ENCODE measurements around the gene SIDT2.
A peak's percentile ranks its signal among the peaks of the same experiment; 100 is the strongest.
"Not testable (repeated sequence)": the region's sequence is repeated elsewhere in the genome, so short reads cannot be mapped to it uniquely, and the experiment has no call there.

The SIDT2 gene

DNA sequence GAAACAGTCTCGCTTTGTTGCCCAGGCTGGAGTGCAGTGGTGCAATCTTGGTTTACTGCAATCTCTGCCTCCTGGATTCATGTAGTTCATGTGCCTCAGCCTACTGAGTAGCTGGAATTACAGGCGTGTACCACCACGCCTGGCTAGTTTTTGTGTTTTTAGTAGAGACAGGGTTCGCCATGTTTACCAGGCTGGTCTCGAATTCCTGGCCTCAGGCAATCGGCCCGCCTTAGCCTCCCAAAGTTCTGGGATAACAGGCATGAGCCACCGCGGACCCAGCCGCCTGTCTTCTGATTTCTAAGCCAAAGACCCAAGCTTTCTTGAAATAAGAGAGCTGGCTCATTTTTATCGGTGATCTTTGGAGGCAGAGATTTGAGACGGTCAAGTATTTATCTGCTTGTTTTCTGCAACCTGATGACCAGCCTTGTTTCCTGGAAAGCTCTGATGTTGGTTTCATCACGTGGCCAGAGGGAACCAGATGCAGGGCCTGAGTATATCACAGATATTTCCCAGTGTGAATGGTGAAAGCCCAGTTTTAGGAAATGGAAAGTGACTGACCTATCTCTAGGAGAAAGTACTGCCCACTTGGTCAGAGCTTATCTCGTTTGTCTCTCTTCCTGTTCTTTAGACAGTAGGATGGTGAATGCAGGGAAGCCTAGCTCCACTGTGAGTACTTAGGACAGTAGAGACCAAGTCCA is 5.7 kb upstream of the SIDT2 start:
- DNase-seq = no peak

GRCh38 chr11:117175104-117175503 is 3.4 kb upstream of the SIDT2 start:
- DNase-seq = no peak

GRCh38 chr11:117175781-117176180 is 2.8 kb upstream of the SIDT2 start:
- DNase-seq = no peak

- DNase-seq = no peak
Measured at GRCh38 chr11:117176186-117176585, 2.4 kb upstream of the SIDT2 start.

GRCh38 chr11:117177534-117178209 is 871 bp upstream of the SIDT2 start:
- no peak for DNase-seq

DNA sequence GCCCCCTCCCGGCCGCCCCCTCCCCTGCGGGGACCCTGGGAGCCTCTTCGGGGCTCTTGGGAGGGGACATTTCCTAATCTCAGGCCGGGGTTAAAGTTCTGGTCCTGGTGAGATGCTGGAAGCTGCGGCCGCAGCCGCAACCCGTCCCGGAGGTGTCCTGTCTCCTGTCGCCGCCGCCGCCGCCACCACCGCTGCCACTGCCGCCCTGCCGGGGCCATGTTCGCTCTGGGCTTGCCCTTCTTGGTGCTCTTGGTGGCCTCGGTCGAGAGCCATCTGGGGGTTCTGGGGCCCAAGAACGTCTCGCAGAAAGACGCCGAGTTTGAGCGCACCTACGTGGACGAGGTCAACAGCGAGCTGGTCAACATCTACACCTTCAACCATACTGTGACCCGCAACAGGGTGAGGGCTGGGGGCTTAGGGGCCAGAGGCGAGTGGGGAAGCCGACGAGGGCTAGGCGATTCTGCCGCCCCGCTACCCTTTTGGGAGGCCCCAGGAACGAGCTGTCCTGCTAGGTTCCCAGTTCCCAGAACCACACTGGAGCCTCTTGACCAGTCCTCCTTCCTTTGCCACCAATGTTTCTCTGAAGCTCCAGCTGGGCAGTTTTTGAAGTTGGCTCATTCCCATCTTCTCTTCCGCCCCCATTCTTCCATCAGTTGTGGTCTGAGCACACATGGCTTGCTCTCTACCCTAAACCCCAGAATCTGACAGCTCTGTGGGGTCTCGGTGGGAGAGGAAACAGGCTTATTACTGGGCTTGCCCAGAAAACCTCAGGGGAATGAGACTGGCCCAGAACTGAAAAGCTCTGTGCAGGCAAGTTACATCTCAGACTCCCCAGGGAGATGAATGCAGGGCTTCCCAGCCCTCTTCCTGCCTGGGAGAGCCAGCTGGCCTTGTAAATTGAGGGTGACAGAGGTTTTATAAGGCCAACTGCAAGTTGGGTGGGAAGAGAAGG is 781 bp downstream of the SIDT2 start:
- peak in 4 of 5 experiments; percentile 21 to 61 (median 43) for DNase-seq

- no peak for DNase-seq
Measured at GRCh38 chr11:117180020-117180419, 1.5 kb downstream of the SIDT2 start.

GRCh38 chr11:117180661-117181585 is 2.4 kb downstream of the SIDT2 start:
- peak in 4 of 5 experiments; percentile 21 to 89 (median 38) for DNase-seq

GRCh38 chr11:117181586-117182550 is 3.3 kb downstream of the SIDT2 start:
- no peak for DNase-seq

DNA sequence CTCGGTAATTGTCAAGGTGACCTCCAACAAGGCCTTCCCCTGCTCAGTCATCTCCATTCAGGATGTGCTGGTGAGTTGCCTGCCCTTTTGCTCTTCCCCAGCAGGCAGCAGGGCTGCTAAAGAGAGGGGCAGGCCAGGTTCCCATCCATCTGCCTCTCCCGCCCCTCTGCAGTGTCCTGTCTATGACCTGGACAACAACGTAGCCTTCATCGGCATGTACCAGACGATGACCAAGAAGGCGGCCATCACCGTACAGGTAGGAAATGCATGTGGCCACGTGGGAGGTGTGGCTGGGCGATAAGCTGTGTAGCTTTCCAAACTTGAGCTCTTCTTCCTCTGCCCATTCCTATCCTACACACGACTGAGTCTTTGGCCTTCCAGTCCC is 4.0 kb downstream of the SIDT2 start:
- no peak for DNase-seq

- not testable (repeated sequence) for DNase-seq
Measured at GRCh38 chr11:117183178-117183577, 4.6 kb downstream of the SIDT2 start.

GRCh38 chr11:117183724-117184349 is 5.3 kb downstream of the SIDT2 start:
- no peak for DNase-seq

DNA sequence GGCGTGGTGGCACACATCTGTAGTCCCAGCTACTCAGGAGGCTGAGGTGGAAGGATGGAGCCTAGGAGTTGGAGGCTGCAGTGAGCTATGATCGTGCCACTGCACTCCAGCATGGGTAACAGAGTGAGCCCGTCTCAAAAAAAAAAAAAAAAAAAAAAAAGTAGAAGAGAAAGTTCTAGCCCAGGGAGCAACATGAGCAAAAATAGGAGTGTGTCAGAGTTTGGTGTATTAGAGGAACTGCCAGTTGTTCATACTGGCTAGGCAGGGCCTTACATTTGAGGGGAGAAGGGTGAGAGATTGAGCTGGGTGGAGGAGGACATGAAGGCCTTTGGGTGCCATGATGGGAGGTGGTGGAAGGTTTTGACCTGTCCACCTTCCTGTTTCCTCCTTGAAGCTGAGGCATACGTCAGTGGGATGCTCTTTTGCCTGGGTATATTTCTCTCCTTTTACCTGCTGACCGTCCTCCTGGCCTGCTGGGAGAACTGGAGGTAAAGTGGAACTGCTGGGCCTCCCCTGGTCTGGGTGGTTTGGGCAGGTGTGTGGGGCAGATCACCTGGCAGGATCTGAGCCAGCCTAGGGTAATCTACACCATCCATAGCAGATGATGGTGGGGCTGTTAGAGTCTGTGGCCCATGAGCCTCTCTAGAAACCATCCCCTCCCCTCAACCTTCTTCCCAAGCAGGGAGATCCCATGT is 7.3 kb downstream of the SIDT2 start:
- DNase-seq = no peak

DNA sequence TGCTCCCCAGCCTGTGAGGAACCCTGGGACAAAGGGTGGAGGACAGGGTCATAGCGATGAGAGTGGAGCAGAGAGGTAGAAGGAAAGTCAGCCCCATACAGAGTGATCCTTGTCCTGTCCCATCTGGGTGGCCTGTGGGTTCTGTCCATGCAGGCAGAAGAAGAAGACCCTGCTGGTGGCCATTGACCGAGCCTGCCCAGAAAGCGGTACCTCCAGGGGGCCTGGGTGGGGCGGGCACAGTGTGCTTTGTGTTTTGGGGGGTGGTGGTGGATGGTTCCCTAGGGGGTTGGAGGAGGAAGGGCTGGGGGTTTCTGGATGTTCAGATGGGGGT is 7.9 kb downstream of the SIDT2 start:
- no peak for DNase-seq

- DNase-seq = no peak
Measured at GRCh38 chr11:117187007-117187406, 8.5 kb downstream of the SIDT2 start.

DNA sequence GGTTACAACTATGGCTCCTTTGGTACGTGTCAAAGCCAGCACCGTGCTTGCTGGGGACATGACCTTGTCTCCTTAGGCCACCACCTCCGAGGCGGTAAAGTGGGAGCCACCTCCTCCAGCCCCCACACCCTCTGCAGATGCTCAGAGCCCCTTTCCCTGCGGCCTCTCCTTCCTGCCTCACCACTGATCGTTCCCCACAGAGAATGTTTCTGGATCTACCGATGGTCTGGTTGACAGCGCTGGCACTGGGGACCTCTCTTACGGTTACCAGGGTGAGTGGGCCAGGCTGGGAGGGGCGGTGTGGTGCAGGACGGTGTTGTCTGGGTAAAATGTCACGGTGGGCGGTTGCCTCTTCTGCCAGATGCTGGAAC is 8.9 kb downstream of the SIDT2 start:
- DNase-seq = no peak

DNA sequence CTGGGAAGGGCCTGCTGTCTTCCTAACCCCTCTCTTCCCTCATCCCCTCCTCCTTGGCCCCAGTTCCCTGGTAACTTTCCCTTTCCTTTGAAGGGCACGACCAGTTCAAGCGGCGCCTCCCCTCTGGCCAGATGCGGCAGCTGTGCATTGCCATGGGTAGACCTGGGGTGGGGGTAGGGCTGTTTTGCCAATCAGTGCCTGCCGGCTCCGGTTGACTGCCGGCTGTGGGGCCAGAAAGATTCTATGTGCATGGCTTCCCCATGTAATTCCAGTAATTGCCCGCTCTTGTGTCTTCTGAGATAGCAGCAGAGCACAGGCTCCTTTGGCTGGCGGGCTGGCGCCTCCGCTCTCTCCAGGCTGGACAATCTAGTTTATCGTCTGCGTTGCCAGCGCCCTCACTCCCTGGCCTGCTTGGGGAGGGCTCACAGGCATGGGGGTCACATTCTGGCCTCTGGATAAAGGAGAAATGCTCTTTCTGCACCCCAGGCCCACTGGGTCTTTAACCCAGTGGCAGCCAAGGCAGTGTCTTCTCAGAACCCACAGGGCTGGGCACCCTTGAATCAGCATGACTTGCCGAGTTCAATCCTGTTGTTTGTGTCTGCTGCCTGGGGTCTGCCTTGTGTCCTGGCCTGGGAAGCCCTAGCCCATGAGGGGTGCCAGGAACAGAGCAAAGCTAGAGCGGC is 9.4 kb downstream of the SIDT2 start:
- no peak for DNase-seq

DNA sequence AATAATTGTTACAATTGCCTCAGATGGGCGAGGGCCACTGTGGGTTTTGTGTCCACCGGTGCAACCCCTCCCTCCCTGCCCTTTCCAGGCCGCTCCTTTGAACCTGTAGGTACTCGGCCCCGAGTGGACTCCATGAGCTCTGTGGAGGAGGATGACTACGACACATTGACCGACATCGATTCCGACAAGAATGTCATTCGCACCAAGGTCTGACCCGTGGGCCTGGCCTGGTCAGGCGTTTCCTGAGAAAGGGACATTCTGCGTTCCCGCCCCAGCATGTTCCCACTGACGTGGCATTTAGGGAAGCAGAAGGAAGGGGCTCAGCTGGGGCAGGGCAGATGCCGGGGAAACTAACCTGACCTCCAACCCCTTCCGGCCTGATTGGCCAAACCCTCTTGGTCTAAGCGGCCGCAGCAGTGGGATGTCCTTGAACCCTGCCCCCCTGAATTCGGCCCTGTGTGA is 10.1 kb downstream of the SIDT2 start:
- DNase-seq = no peak

DNA sequence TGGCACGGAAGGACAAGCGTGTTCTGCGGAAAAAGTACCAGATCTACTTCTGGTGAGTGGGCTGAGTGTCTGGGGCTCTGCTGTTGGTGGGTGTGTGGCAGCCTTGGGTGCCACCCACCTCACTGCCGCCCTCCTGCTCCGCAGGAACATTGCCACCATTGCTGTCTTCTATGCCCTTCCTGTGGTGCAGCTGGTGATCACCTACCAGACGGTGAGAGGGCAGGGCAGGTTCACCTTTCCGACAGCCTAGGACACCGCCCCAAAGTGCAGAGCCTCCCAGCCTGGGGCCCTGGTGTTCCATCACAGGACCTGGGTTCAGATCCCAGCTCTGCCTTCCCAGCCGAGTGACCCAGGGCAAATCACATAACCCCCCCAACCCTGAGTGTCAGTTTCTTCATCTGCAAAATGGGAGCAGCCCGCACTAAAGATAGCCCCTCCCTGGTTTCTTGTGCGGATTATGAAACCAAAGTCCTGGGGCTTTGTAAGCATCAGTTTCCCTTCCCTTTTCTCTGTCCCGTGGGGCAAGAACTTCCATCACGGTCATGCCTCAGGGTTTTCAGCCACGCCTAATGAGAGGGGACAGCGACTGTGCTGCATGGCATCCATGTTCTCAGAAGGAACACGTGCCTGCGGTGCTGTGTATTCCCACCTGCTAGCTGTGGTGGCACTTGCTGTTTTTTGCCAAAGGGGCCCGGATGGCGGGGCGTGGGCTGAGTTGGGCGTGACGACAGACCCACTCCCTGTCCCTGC is 10.8 kb downstream of the SIDT2 start:
- no peak for DNase-seq

Data from T-helper 2 cell (primary cell).